Progenitor cell of endocrine pancreas (in vitro differentiated cells): ENCODE measurements around the gene PTCD2. TPM values are rescaled to one million over a fixed set of nuclear protein-coding genes. Genes with fewer than 3 reads are reported as not detected.

Experiments used
- DNase-seq: peaks from one replicate; pipeline ENCODE4 v3.0.0; 2021; ENCODE audit warnings: low spot score; ENCODE audit not compliant: unreplicated experiment
- H3K27ac Mint-ChIP-seq: 2 replicates; pipeline ENCODE4 v1.8.0; 2021; ENCODE audit warnings: mild to moderate bottlenecking, moderate library complexity, mixed read lengths
- H3K27me3 Mint-ChIP-seq: 2 replicates; pipeline ENCODE4 v1.8.0; 2021; ENCODE audit warnings: mixed read lengths
- H3K36me3 Mint-ChIP-seq: 2 replicates; pipeline ENCODE4 v1.8.0; 2022; ENCODE audit warnings: mixed read lengths; ENCODE audit not compliant: insufficient read depth
- H3K4me1 Mint-ChIP-seq: 2 replicates; pipeline ENCODE4 v1.8.0; 2021; ENCODE audit warnings: low read depth, mixed read lengths
- H3K4me3 Mint-ChIP-seq: 2 replicates; pipeline ENCODE4 v1.8.0; 2021; ENCODE audit warnings: low read depth, mild to moderate bottlenecking, moderate library complexity, mixed read lengths
- H3K9me3 Mint-ChIP-seq: 2 replicates; pipeline ENCODE4 v1.8.0; 2021; ENCODE audit warnings: low read depth, mixed read lengths
- CTCF ChIP-seq: fragments of 200-600 bp; sonication (generic); IDR thresholded peaks from one replicate; pipeline ENCODE4 v1.5.0; 2021; ENCODE audit warnings: antibody characterized with exemption, mild to moderate bottlenecking; ENCODE audit not compliant: unreplicated experiment
- total RNA-seq: library from RNA; stranded (reverse); gene quantifications from 2 replicates; pipeline ENCODE4 v1.2.1, GENCODE V29; 2021

PTCD2 gene
- total RNA-seq, 1 donor from 2014 or later: 13.5 TPM

- peaks cover 10% of the 10 kb centered on the region for H3K36me3 Mint-ChIP-seq
Measured at GRCh38 chr5:72364951-72365350, 44.8 kb downstream of the PTCD2 start.

GRCh38 chr5:72366324-72366976, 46.3 kb downstream of the PTCD2 start:
- no peak overlapping the region for H3K4me3 Mint-ChIP-seq
- no peaks in the 10 kb centered on the region for H3K27me3 Mint-ChIP-seq
- H3K4me1 Mint-ChIP-seq: no peaks in the 10 kb centered on the region
- H3K36me3 Mint-ChIP-seq: peaks cover 8% of the 10 kb centered on the region
- peak; percentile 72 for TF ChIP-seq CTCF
- peak; percentile 21 for DNase-seq
- H3K9me3 Mint-ChIP-seq: no peaks in the 10 kb centered on the region
- no peak overlapping the region for H3K27ac Mint-ChIP-seq

More at GRCh38 chr5:72364951-72365350, 44.8 kb downstream of the PTCD2 start:
- H3K9me3 Mint-ChIP-seq: no peaks in the 10 kb centered on the region
- no peak overlapping the region for H3K4me3 Mint-ChIP-seq
- no peak for TF ChIP-seq CTCF
- no peaks in the 10 kb centered on the region for H3K4me1 Mint-ChIP-seq
- DNase-seq: no peak
- H3K27ac Mint-ChIP-seq: no peak overlapping the region
- no peaks in the 10 kb centered on the region for H3K27me3 Mint-ChIP-seq

- no peaks in the 10 kb centered on the region for H3K4me1 Mint-ChIP-seq
- H3K36me3 Mint-ChIP-seq: no peaks in the 10 kb centered on the region
- H3K4me3 Mint-ChIP-seq: no peak overlapping the region
- H3K27me3 Mint-ChIP-seq: no peaks in the 10 kb centered on the region
- TF ChIP-seq CTCF: no peak
- no peak for DNase-seq
- no peak overlapping the region for H3K27ac Mint-ChIP-seq
- no peaks in the 10 kb centered on the region for H3K9me3 Mint-ChIP-seq
Measured at GRCh38 chr5:72368271-72368670, 48.1 kb downstream of the PTCD2 start.

- Mint-ChIP-seq H3K4me1 (no peaks in the 10 kb centered on the region), H3K9me3 (no peaks in the 10 kb centered on the region), H3K36me3 (no peaks in the 10 kb centered on the region), H3K4me3 (no peak overlapping the region), H3K27ac (no peak overlapping the region), H3K27me3 (no peaks in the 10 kb centered on the region)
- no peak for TF ChIP-seq CTCF
- DNase-seq: no peak
Measured at GRCh38 chr5:72369301-72369700, 49.1 kb downstream of the PTCD2 start.

- Mint-ChIP-seq H3K27ac (no peak overlapping the region), H3K27me3 (no peaks in the 10 kb centered on the region), H3K4me1 (no peaks in the 10 kb centered on the region), H3K9me3 (no peaks in the 10 kb centered on the region), H3K36me3 (no peaks in the 10 kb centered on the region), H3K4me3 (no peak overlapping the region)
- no peak for TF ChIP-seq CTCF
- no peak for DNase-seq
Measured at GRCh38 chr5:72369711-72370110, 49.5 kb downstream of the PTCD2 start.
